IMR-90 (cell line): ENCODE results near the gene DMP1. TPM values are rescaled to one million over a fixed set of nuclear protein-coding genes. Genes with fewer than 3 reads are reported as not detected.

Source experiments
- ATAC-seq: fragments of 200-7000 bp; cut with Tn5 transposase; 2 replicates; pipeline ENCODE4 v1.9.1; 2020; ENCODE audit warnings: low read depth, mild to moderate bottlenecking, moderate library complexity
- BruUV-seq: library from RNA; stranded (reverse); fragments of 400-500 nt; replicated peaks from 2 replicates; lab custom pipeline; 2021; lab: Mats Ljungman, UMichigan
- CTCF ChIA-PET: fragments of 300-600 bp; formaldehyde crosslinking; extraction: SDS; loops from one replicate; lab custom pipeline; 2021; ENCODE audit warnings: antibody characterized with exemption; lab: Yijun Ruan, JAX
- POLR2A ChIA-PET: fragments of 300-600 bp; sonication (Branson Sonifier 250); formaldehyde crosslinking; loops from one replicate; lab custom pipeline; 2022; ENCODE audit warnings: antibody characterized with exemption; ENCODE audit not compliant: unreplicated experiment; lab: Charles Lee
- DNase-seq: peaks from one replicate; pipeline ENCODE4 v3.0.0; 2013
- H2AFZ ChIP-seq: replicated peaks from 2 replicates; pipeline ENCODE3; 2013; ENCODE audit warnings: low read length, mild to moderate bottlenecking; ENCODE audit not compliant: poor library complexity
- H2AK5ac ChIP-seq: 2 replicates; pipeline ENCODE4 v1.6.1; 2013; ENCODE audit warnings: low read depth, low read length, inconsistent platforms
- H2AK9ac ChIP-seq: replicated peaks from 2 replicates; pipeline ENCODE3; 2013; ENCODE audit warnings: mild to moderate bottlenecking, low read depth, low read length, moderate library complexity; ENCODE audit not compliant: poor library complexity
- H2BK120ac ChIP-seq: 2 replicates; pipeline ENCODE4 v1.6.1; 2013; ENCODE audit warnings: low read depth, low read length, inconsistent platforms
- H2BK15ac ChIP-seq: 3 replicates; pipeline ENCODE4 v1.6.1; 2013; ENCODE audit warnings: low read depth, low read length, inconsistent platforms
- H2BK20ac ChIP-seq: 2 replicates; pipeline ENCODE4 v1.6.1; 2013; ENCODE audit warnings: low read depth, mild to moderate bottlenecking, inconsistent platforms, low read length, moderate library complexity
- H2BK5ac ChIP-seq: 2 replicates; pipeline ENCODE4 v1.6.1; 2013; ENCODE audit warnings: mild to moderate bottlenecking, low read depth, low read length, inconsistent platforms; ENCODE audit not compliant: poor library complexity, severe bottlenecking
- H3K14ac ChIP-seq: replicated peaks from 2 replicates; pipeline ENCODE4 v1.6.1; 2013; ENCODE audit warnings: low read depth, low read length, inconsistent platforms
- H3K18ac ChIP-seq: 2 replicates; pipeline ENCODE4 v1.6.1; 2013; ENCODE audit warnings: low read depth, low read length, control low read depth
- H3K23ac ChIP-seq: 2 replicates; pipeline ENCODE4 v1.6.1; 2013; ENCODE audit warnings: low read depth, low read length, inconsistent platforms
- H3K27ac ChIP-seq: 2 replicates; pipeline ENCODE4 v1.5.1; 2013; ENCODE audit warnings: mild to moderate bottlenecking, control low read depth, low read length; ENCODE audit not compliant: insufficient read depth
- H3K27me3 ChIP-seq: 2 replicates; pipeline ENCODE4 v1.6.1; 2013; ENCODE audit warnings: low read length; ENCODE audit not compliant: control insufficient read depth, insufficient read depth
- H3K36me3 ChIP-seq: 2 replicates; pipeline ENCODE4 v1.6.1; 2013; ENCODE audit warnings: low read length, mixed read lengths; ENCODE audit not compliant: control insufficient read depth, insufficient read depth
- H3K4ac ChIP-seq: 2 replicates; pipeline ENCODE4 v1.6.1; 2013; ENCODE audit warnings: low read depth, low read length, inconsistent platforms
- H3K4me1 ChIP-seq: 2 replicates; pipeline ENCODE4 v1.6.1; 2013; ENCODE audit warnings: low read length, mixed read lengths; ENCODE audit not compliant: control insufficient read depth, insufficient read depth
- H3K4me2 ChIP-seq: 2 replicates; pipeline ENCODE4 v1.6.1; 2013; ENCODE audit warnings: low read depth, mild to moderate bottlenecking, control low read depth, low read length, moderate library complexity
- H3K4me3 ChIP-seq: 2 replicates; pipeline ENCODE4 v1.5.1; 2013; ENCODE audit warnings: low read depth, mild to moderate bottlenecking, control low read depth, low read length, moderate library complexity; ENCODE audit not compliant: insufficient read depth
- H3K56ac ChIP-seq: 2 replicates; pipeline ENCODE4 v1.6.1; 2013; ENCODE audit warnings: low read length, inconsistent platforms; ENCODE audit not compliant: insufficient read depth; ENCODE audit errors: extremely low read depth
- H3K79me1 ChIP-seq, 2 experiments: 2 replicates each; pipeline ENCODE4 v1.6.1; 2013; ENCODE audit warnings: low read length in 2 of 2, inconsistent platforms in 1 of 2, low read depth in 1 of 2
- H3K9ac ChIP-seq: 2 replicates; pipeline ENCODE4 v1.6.1; 2013; ENCODE audit warnings: low read depth, low read length, control low read depth
- H3K9me1 ChIP-seq: 2 replicates; pipeline ENCODE4 v1.6.1; 2013; ENCODE audit warnings: low read length, inconsistent platforms; ENCODE audit not compliant: insufficient read depth
- H3K9me3 ChIP-seq: 2 replicates; pipeline ENCODE4 v1.6.1; 2013; ENCODE audit warnings: low read length; ENCODE audit not compliant: control insufficient read depth, insufficient read depth
- H4K20me1 ChIP-seq: 2 replicates; pipeline ENCODE4 v1.6.1; 2013; ENCODE audit warnings: low read length, inconsistent platforms; ENCODE audit not compliant: insufficient read depth
- H4K5ac ChIP-seq: 2 replicates; pipeline ENCODE4 v1.6.1; 2013; ENCODE audit warnings: mild to moderate bottlenecking, low read depth, low read length, control low read depth
- H4K8ac ChIP-seq, 2 experiments: 2 replicates each; pipeline ENCODE4 v1.6.1; 2013; ENCODE audit warnings: low read depth in 2 of 2, low read length in 2 of 2, control low read depth in 1 of 2, inconsistent platforms in 1 of 2
- H4K91ac ChIP-seq: 2 replicates; pipeline ENCODE4 v1.6.1; 2013; ENCODE audit warnings: low read depth, low read length, inconsistent platforms; ENCODE audit not compliant: insufficient read depth
- BHLHE40 ChIP-seq: fragments of 150-350 bp; IDR thresholded peaks from 2 replicates; pipeline ENCODE4 v1.6.1; 2016; ENCODE audit warnings: mild to moderate bottlenecking, low read depth, low read length
- CEBPB ChIP-seq: IDR thresholded peaks from 2 replicates; pipeline ENCODE4 v1.6.1; 2012; ENCODE audit warnings: low read depth, low read length, improper control_type of control experiment
- CHD1 ChIP-seq: IDR thresholded peaks from 2 replicates; pipeline ENCODE4 v1.6.1; 2012; ENCODE audit warnings: low read depth, low read length, improper control_type of control experiment
- FOS ChIP-seq: fragments of 150-350 bp; IDR thresholded peaks from 2 replicates; pipeline ENCODE4 v1.6.1; 2016; ENCODE audit warnings: low read depth, low read length
- MAFK ChIP-seq: IDR thresholded peaks from 2 replicates; pipeline ENCODE4 v1.6.1; 2012; ENCODE audit warnings: low read depth, low read length, improper control_type of control experiment
- MAZ ChIP-seq: IDR thresholded peaks from 2 replicates; pipeline ENCODE4 v1.6.1; 2012; ENCODE audit warnings: low read depth, mild to moderate bottlenecking, low read length, improper control_type of control experiment, moderate library complexity, borderline replicate concordance
- MXI1 ChIP-seq: IDR thresholded peaks from 2 replicates; pipeline ENCODE4 v1.6.1; 2012; ENCODE audit warnings: low read depth, mild to moderate bottlenecking, low read length, moderate library complexity, borderline replicate concordance
- NFE2L2 ChIP-seq: fragments of 150-350 bp; IDR thresholded peaks from 2 replicates; pipeline ENCODE4 v1.6.1; 2016; ENCODE audit warnings: low read depth, mild to moderate bottlenecking, low read length
- POLR2A ChIP-seq: IDR thresholded peaks from 2 replicates; pipeline ENCODE4 v1.6.1; 2012; ENCODE audit warnings: mild to moderate bottlenecking, low read depth, low read length
- RAD21 ChIP-seq: IDR thresholded peaks from 2 replicates; pipeline ENCODE4 v1.6.1; 2012; ENCODE audit warnings: low read length, improper control_type of control experiment
- RCOR1 ChIP-seq: IDR thresholded peaks from 2 replicates; pipeline ENCODE4 v1.6.1; 2012; ENCODE audit warnings: mild to moderate bottlenecking, low read length, improper control_type of control experiment; ENCODE audit not compliant: insufficient replicate concordance
- RFX5 ChIP-seq: IDR thresholded peaks from 2 replicates; pipeline ENCODE4 v1.8.0; 2012; ENCODE audit warnings: low read depth, mild to moderate bottlenecking, low read length, moderate library complexity
- WGBS, 2 experiments: methylation state at CpG; one replicate each; pipeline versions ENCODE4 v1.1.5 to v1.1.7; 2013; ENCODE audit warnings: missing lambda C conversion rate in 2 of 2; ENCODE audit not compliant: insufficient read length in 1 of 2; ENCODE audit errors: extremely low coverage in 2 of 2; 5-methylcytosine and 5-hydroxymethylcytosine counted together
- dilution Hi-C: fragments of 300-500 bp; cut with HindIII; formaldehyde crosslinking; loops from one replicate; pipeline ENCODE4 v1.14.3; 2018; ENCODE audit warnings: low sequenced_read_pairs; ENCODE audit not compliant: unreplicated experiment
- in situ Hi-C: fragments of 300-500 bp; cut with MboI; formaldehyde crosslinking; loops from 3 replicates; pipeline ENCODE4 v1.14.3; 2019; ENCODE audit warnings: low sequenced_read_pairs, inconsistent platforms, mixed read lengths
- intact Hi-C: fragments of 100-400 bp; cut with micrococcal nuclease; formaldehyde crosslinking; loops from 2 replicates; pipeline ENCODE4 v1.10.0; 2022
- polyA plus RNA-seq, 3 experiments: library from polyadenylated mRNA; depleted of rRNA; stranded (reverse); fragments of >200 nt; gene quantifications; 2 replicates each; pipeline ENCODE4 v1.2.3, GENCODE V29; 2012; ENCODE audit warnings: low replicate concordance in 1 of 3
- total RNA-seq: library from RNA; depleted of rRNA; stranded (reverse); fragments of >200 nt; gene quantifications from 2 replicates; pipeline ENCODE4 v1.2.3, GENCODE V29; 2012
- TF ChIP-seq, protein P1 (sequence below): fragments of 150-350 bp; IDR thresholded peaks from 2 replicates; pipeline ENCODE4 v1.6.1; 2016; ENCODE audit warnings: low read depth, mild to moderate bottlenecking, low read length, moderate library complexity, borderline replicate concordance
- TF ChIP-seq, protein P2 (sequence below): conservative IDR thresholded peaks from 2 replicates; pipeline ENCODE4 v1.5.1; 2012; ENCODE audit warnings: mild to moderate bottlenecking, low read depth, low read length, improper control_type of control experiment
- TF ChIP-seq, protein P3 (sequence below): fragments of 150-350 bp; IDR thresholded peaks from 2 replicates; pipeline ENCODE4 v1.6.1; 2017; ENCODE audit warnings: mild to moderate bottlenecking, antibody characterized with exemption, low read length, low read depth

DMP1 gene
- total and polyA plus RNA-seq, 2 of the 4 experiments (the other 2 are of a cell fraction), result not detected

DNA sequence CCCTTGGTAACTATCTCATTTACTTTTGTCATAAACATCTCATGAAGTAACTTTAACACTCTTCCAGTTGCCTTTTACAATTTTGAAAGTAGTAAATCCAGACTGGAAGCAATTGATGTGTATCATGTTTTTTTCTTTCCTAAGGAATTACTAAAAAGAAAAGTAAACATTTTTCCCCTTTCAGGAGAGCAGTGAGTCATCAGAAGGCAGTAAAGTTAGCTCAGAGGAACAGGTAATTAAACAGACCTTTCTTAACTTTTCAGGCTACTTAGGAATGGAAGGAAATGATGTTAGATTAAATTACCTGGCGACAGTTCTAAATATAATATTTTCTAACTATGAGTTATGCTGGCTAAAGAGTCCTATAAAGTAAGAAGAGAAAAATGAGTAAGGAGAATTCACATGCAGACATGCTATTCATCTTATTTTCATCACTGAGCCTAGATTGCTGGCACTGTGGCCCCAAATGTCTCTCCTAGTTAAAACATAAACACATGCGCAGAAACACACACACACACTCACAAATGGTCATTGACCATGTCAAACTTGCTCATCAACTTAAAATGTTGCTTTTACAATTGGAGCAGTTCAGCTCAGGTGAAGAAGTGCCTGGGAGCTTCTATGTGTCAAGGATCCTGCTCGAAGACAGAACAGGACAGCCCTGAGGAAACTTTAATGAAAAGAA is 9.3 kb downstream of the DMP1 start:
- Histone ChIP-seq H3K4me3 (no peak overlapping the region), H3K14ac (no peak overlapping the region), H2AK5ac (no peak overlapping the region), H3K27ac (no peak overlapping the region), H3K56ac (no peak overlapping the region), H4K8ac (no peak overlapping the region), H4K5ac (no peak overlapping the region), H4K20me1 (no peaks in the 10 kb centered on the region), H2AFZ (no peak overlapping the region), H3K4me1 (no peaks in the 10 kb centered on the region), H2BK5ac (no peak overlapping the region), H2BK15ac (no peak overlapping the region), H3K9me3 (no peaks in the 10 kb centered on the region), H3K23ac (no peak overlapping the region), H3K4ac (no peak overlapping the region), H3K79me1 (no peaks in the 10 kb centered on the region), H3K36me3 (no peaks in the 10 kb centered on the region), H3K27me3 (no peaks in the 10 kb centered on the region), H2BK120ac (no peak overlapping the region), H3K9ac (no peak overlapping the region), H2BK20ac (no peak overlapping the region), H2AK9ac (no peak overlapping the region), H4K91ac (no peak overlapping the region), H3K9me1 (no peaks in the 10 kb centered on the region), H3K18ac (no peak overlapping the region), H3K4me2 (no peak overlapping the region)
- POLR2A ChIA-PET, result no interaction called here
- in situ Hi-C loops, result no loop called here
- ATAC-seq, result no peak
- 33% methylated on average over 1 of the region's 3 CpGs; no CpG with 5 or more reads in 1 of the 2 experiments for WGBS, 2 experiments
- dilution Hi-C loops, result no loop called here
- no TSS peak for BruUV-seq
- TF ChIP-seq, protein P1, sequence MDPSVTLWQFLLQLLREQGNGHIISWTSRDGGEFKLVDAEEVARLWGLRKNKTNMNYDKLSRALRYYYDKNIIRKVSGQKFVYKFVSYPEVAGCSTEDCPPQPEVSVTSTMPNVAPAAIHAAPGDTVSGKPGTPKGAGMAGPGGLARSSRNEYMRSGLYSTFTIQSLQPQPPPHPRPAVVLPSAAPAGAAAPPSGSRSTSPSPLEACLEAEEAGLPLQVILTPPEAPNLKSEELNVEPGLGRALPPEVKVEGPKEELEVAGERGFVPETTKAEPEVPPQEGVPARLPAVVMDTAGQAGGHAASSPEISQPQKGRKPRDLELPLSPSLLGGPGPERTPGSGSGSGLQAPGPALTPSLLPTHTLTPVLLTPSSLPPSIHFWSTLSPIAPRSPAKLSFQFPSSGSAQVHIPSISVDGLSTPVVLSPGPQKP, result no peak
- TF ChIP-seq, protein P2, sequence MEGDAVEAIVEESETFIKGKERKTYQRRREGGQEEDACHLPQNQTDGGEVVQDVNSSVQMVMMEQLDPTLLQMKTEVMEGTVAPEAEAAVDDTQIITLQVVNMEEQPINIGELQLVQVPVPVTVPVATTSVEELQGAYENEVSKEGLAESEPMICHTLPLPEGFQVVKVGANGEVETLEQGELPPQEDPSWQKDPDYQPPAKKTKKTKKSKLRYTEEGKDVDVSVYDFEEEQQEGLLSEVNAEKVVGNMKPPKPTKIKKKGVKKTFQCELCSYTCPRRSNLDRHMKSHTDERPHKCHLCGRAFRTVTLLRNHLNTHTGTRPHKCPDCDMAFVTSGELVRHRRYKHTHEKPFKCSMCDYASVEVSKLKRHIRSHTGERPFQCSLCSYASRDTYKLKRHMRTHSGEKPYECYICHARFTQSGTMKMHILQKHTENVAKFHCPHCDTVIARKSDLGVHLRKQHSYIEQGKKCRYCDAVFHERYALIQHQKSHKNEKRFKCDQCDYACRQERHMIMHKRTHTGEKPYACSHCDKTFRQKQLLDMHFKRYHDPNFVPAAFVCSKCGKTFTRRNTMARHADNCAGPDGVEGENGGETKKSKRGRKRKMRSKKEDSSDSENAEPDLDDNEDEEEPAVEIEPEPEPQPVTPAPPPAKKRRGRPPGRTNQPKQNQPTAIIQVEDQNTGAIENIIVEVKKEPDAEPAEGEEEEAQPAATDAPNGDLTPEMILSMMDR, result no peak
- TF ChIP-seq FOS (no peak), BHLHE40 (no peak), RCOR1 (no peak), NFE2L2 (no peak), CEBPB (no peak), POLR2A (no peak), CHD1 (no peak), MXI1 (no peak), MAZ (no peak), RFX5 (no peak), MAFK (no peak), RAD21 (no peak)
- TF ChIP-seq, protein P3, sequence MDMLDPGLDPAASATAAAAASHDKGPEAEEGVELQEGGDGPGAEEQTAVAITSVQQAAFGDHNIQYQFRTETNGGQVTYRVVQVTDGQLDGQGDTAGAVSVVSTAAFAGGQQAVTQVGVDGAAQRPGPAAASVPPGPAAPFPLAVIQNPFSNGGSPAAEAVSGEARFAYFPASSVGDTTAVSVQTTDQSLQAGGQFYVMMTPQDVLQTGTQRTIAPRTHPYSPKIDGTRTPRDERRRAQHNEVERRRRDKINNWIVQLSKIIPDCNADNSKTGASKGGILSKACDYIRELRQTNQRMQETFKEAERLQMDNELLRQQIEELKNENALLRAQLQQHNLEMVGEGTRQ, result no peak
- DNase-seq, result no peak
- intact Hi-C loops, result loop anchor here (10.0 kb wide), 1 partner anchor 285 kb away; no protein-coding TSS in a partner anchor
- CTCF ChIA-PET, result no interaction called here
